Sigmoid colon (tissue), 7 donors: ENCODE data around the gene SDK1. TPM values are rescaled to one million over a fixed set of nuclear protein-coding genes. Genes with fewer than 3 reads are reported as not detected.

ENCODE experiments used
- DNase-seq: peaks from one replicate; pipeline ENCODE4 v3.0.0-alpha.2; 2019
- H3K27ac ChIP-seq, 4 donors: fragments of 200-600 bp; sonication (generic); one replicate each; pipeline ENCODE4 v1.5.1; 2016 to 2019; ENCODE audit warnings: mild to moderate bottlenecking in 1 of 4
- H3K27me3 ChIP-seq, 3 donors: fragments of 200-600 bp; sonication (generic); one replicate each; pipeline ENCODE4 v1.5.1; 2019; ENCODE audit warnings: mild to moderate bottlenecking in 1 of 3
- H3K36me3 ChIP-seq, 4 donors: fragments of 200-600 bp; sonication (generic); one replicate each; pipeline ENCODE4 v1.5.1; 2016 to 2019
- H3K4me1 ChIP-seq, 4 donors: fragments of 200-600 bp; sonication (generic); one replicate each; pipeline ENCODE4 v1.5.1; 2017 to 2019
- H3K4me3 ChIP-seq, 4 donors: fragments of 200-600 bp; sonication (generic); one replicate each; pipeline ENCODE4 v1.5.1; 2017 to 2019; ENCODE audit warnings: mild to moderate bottlenecking in 2 of 4, moderate library complexity in 1 of 4
- H3K9me3 ChIP-seq, 4 donors: fragments of 200-600 bp in 3 of 4; sonication (generic) in 3 of 4; one replicate each; pipeline versions ENCODE4 v1.5.1 to v1.6.1; 2013 to 2019
- CTCF ChIP-seq, 4 experiments: fragments of 450-650 bp in 3 of 4; fragments of 200-600 bp in 1 of 4; IDR thresholded peaks; one replicate each; pipeline ENCODE4 v1.5.1; 2016 to 2019; ENCODE audit warnings: antibody characterized with exemption in 4 of 4, mild to moderate bottlenecking in 3 of 4, moderate library complexity in 2 of 4
- EP300 ChIP-seq, 4 donors: sonication (generic); formaldehyde crosslinking; IDR thresholded peaks; one replicate each; pipeline ENCODE4 v1.6.1; 2017; ENCODE audit warnings: antibody characterized with exemption in 4 of 4
- POLR2A ChIP-seq, 2 donors: fragments of 450-650 bp; IDR thresholded peaks; one replicate each; pipeline ENCODE4 v1.6.1; 2016; ENCODE audit warnings: antibody characterized with exemption in 2 of 2, mild to moderate bottlenecking in 2 of 2, moderate library complexity in 2 of 2
- POLR2AphosphoS5 ChIP-seq, 4 donors: sonication (generic); formaldehyde crosslinking; IDR thresholded peaks; one replicate each; pipeline ENCODE4 v1.6.1; 2017; ENCODE audit warnings: antibody characterized with exemption in 4 of 4
- WGBS, 2 donors: extraction: QIAGEN DNeasy Blood & Tissue Kit; methylation state at CpG; one replicate each; pipeline ENCODE4 v1.1.7; 2013; 5-methylcytosine and 5-hydroxymethylcytosine counted together
- intact Hi-C: fragments of 100-400 bp; cut with DNase I; formaldehyde crosslinking; loops from one replicate; pipeline ENCODE4 v1.15.1; 2023
- polyA plus RNA-seq, 3 donors: library from polyadenylated mRNA; stranded (reverse); fragments of 200-250 nt; gene quantifications; one replicate each; pipeline ENCODE4 v1.2.3, GENCODE V29; 2013
- total RNA-seq, 4 donors: library from RNA; depleted of rRNA; stranded (reverse); fragments of >200 nt; gene quantifications; one replicate each; pipeline ENCODE4 v1.1.0, GENCODE V29; 2016
- donor health status: healthy with polysubstance abuse.
- donor health status: Bipolar disorder and iron deficiency.
- donor health status: healthy.

Gene SDK1
- total and polyA plus RNA-seq, 7 donors = under 0.01 to 23.0 (median 10.0) TPM; not detected in 1

GRCh38 chr7:3892686-3893085, 591.6 kb downstream of the SDK1 start:
- TF ChIP-seq POLR2AphosphoS5 (IDR thresholded peaks at IDR 0.05) (no peak), CTCF (IDR thresholded peaks at IDR 0.05) (no peak), POLR2A (IDR thresholded peaks at IDR 0.05) (no peak), EP300 (IDR thresholded peaks at IDR 0.05) (no peak)
- DNase-seq = no peak
- H3K4me1 ChIP-seq = peaks cover 0 to 20% (median 4%) of the 10 kb centered on the region in 4 donors
- intact Hi-C loops = no loop called here
- H3K4me3 ChIP-seq = no peak overlapping the region
- H3K9me3 ChIP-seq = no peaks in the 10 kb centered on the region
- no peak overlapping the region for H3K27ac ChIP-seq
- no peaks in the 10 kb centered on the region for H3K36me3 ChIP-seq
- no peaks in the 10 kb centered on the region for H3K27me3 ChIP-seq
- 72 to 85% methylated on average over 11 of the region's 11 CpGs for WGBS, 2 donors

- 89 to 90% methylated on average over 12 of the region's 12 CpGs for WGBS, 2 donors
- H3K27ac ChIP-seq = no peak overlapping the region
- no peak for TF ChIP-seq POLR2A (IDR thresholded peaks at IDR 0.05)
- TF ChIP-seq EP300 (IDR thresholded peaks at IDR 0.05) = no peak
- TF ChIP-seq CTCF (IDR thresholded peaks at IDR 0.05) = no peak
- TF ChIP-seq POLR2AphosphoS5 (IDR thresholded peaks at IDR 0.05) = no peak
- no peaks in the 10 kb centered on the region for H3K9me3 ChIP-seq
- no peak overlapping the region for H3K4me3 ChIP-seq
- no peak for DNase-seq
- H3K4me1 ChIP-seq = peaks cover 0 to 20% (median 4%) of the 10 kb centered on the region in 4 donors
- H3K27me3 ChIP-seq = no peaks in the 10 kb centered on the region
- no peaks in the 10 kb centered on the region for H3K36me3 ChIP-seq
- intact Hi-C loops = no loop called here
Observed at GRCh38 chr7:3893151-3893788, 592.2 kb downstream of the SDK1 start.

- no peaks in the 10 kb centered on the region for H3K27me3 ChIP-seq
- no peaks in the 10 kb centered on the region for H3K9me3 ChIP-seq
- H3K36me3 ChIP-seq = no peaks in the 10 kb centered on the region
- intact Hi-C loops = no loop called here
- WGBS, 2 donors = 64 to 68% methylated on average over 4 of the region's 4 CpGs
- no peak overlapping the region for H3K4me3 ChIP-seq
- H3K27ac ChIP-seq = no peak overlapping the region
- DNase-seq = no peak
- H3K4me1 ChIP-seq = peaks cover 0 to 20% (median 4%) of the 10 kb centered on the region in 4 donors
- TF ChIP-seq POLR2A (IDR thresholded peaks at IDR 0.05) (no peak), CTCF (IDR thresholded peaks at IDR 0.05) (no peak), POLR2AphosphoS5 (IDR thresholded peaks at IDR 0.05) (no peak), EP300 (IDR thresholded peaks at IDR 0.05) (no peak)
Observed at GRCh38 chr7:3893789-3894153, 592.7 kb downstream of the SDK1 start.

GRCh38 chr7:3895341-3896116, 594.5 kb downstream of the SDK1 start:
- TF ChIP-seq EP300 (IDR thresholded peaks at IDR 0.05) (no peak), POLR2A (IDR thresholded peaks at IDR 0.05) (no peak), POLR2AphosphoS5 (IDR thresholded peaks at IDR 0.05) (no peak), CTCF (IDR thresholded peaks at IDR 0.05) (no peak)
- intact Hi-C loops = loop anchor here (2.0 to 5.0 kb wide), 2 partner anchors 595 to 1028 kb away; partner anchors contain the start of gene SDK1
- Histone ChIP-seq H3K27ac (no peak overlapping the region), H3K27me3 (no peaks in the 10 kb centered on the region), H3K9me3 (no peaks in the 10 kb centered on the region), H3K36me3 (no peaks in the 10 kb centered on the region), H3K4me1 (peaks cover 0 to 20% (median 4%) of the 10 kb centered on the region in 4 donors), H3K4me3 (no peak overlapping the region)
- WGBS, 2 donors = 76 to 79% methylated on average over 9 of the region's 9 CpGs
- no peak for DNase-seq
